ENCODE results near the gene OSBPL3.

The OSBPL3 gene

GRCh38 chr7:24926623-24927524 is 53.1 kb downstream of the OSBPL3 start:
- TF ChIP-seq, protein P1, sequence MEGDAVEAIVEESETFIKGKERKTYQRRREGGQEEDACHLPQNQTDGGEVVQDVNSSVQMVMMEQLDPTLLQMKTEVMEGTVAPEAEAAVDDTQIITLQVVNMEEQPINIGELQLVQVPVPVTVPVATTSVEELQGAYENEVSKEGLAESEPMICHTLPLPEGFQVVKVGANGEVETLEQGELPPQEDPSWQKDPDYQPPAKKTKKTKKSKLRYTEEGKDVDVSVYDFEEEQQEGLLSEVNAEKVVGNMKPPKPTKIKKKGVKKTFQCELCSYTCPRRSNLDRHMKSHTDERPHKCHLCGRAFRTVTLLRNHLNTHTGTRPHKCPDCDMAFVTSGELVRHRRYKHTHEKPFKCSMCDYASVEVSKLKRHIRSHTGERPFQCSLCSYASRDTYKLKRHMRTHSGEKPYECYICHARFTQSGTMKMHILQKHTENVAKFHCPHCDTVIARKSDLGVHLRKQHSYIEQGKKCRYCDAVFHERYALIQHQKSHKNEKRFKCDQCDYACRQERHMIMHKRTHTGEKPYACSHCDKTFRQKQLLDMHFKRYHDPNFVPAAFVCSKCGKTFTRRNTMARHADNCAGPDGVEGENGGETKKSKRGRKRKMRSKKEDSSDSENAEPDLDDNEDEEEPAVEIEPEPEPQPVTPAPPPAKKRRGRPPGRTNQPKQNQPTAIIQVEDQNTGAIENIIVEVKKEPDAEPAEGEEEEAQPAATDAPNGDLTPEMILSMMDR (IDR thresholded peaks at IDR 0.05; ENCODE audit: low read depth, low read length) = no peak
- no peak overlapping the region for H3K4me3 ChIP-seq (ENCODE audit: low read depth, low read length)

GRCh38 chr7:24924375-24924774 is 55.6 kb downstream of the OSBPL3 start:
- H3K4me3 ChIP-seq (ENCODE audit: low read depth, low read length) = no peak overlapping the region
- TF ChIP-seq, protein P1 (IDR thresholded peaks at IDR 0.05; ENCODE audit: low read depth, low read length) = no peak

- H3K4me3 ChIP-seq (ENCODE audit: low read depth, low read length) = no peak overlapping the region
- TF ChIP-seq, protein P1 (IDR thresholded peaks at IDR 0.05; ENCODE audit: low read depth, low read length) = no peak
Observed at GRCh38 chr7:24923172-24923865, 56.7 kb downstream of the OSBPL3 start.

- TF ChIP-seq, protein P1 (IDR thresholded peaks at IDR 0.05; ENCODE audit: low read depth, low read length) = no peak
- no peak overlapping the region for H3K4me3 ChIP-seq (ENCODE audit: low read depth, low read length)
Observed at GRCh38 chr7:24922099-24922773, 57.7 kb downstream of the OSBPL3 start.

GRCh38 chr7:24921362-24921679 is 58.7 kb downstream of the OSBPL3 start:
- TF ChIP-seq, protein P1 (IDR thresholded peaks at IDR 0.05; ENCODE audit: low read depth, low read length) = no peak
- H3K4me3 ChIP-seq (ENCODE audit: low read depth, low read length) = no peak overlapping the region

- TF ChIP-seq, protein P1 (IDR thresholded peaks at IDR 0.05; ENCODE audit: low read depth, low read length) = no peak
- no peak overlapping the region for H3K4me3 ChIP-seq (ENCODE audit: low read depth, low read length)
Observed at GRCh38 chr7:24920451-24921361, 59.3 kb downstream of the OSBPL3 start.
